ENCODE measurements around the gene ELFN2. TPM values are rescaled to one million over a fixed set of nuclear protein-coding genes. Genes with fewer than 3 reads are reported as not detected.

The ELFN2 gene
- polyA plus RNA-seq, 3 donors: 0.01 TPM; not detected in 2

DNA sequence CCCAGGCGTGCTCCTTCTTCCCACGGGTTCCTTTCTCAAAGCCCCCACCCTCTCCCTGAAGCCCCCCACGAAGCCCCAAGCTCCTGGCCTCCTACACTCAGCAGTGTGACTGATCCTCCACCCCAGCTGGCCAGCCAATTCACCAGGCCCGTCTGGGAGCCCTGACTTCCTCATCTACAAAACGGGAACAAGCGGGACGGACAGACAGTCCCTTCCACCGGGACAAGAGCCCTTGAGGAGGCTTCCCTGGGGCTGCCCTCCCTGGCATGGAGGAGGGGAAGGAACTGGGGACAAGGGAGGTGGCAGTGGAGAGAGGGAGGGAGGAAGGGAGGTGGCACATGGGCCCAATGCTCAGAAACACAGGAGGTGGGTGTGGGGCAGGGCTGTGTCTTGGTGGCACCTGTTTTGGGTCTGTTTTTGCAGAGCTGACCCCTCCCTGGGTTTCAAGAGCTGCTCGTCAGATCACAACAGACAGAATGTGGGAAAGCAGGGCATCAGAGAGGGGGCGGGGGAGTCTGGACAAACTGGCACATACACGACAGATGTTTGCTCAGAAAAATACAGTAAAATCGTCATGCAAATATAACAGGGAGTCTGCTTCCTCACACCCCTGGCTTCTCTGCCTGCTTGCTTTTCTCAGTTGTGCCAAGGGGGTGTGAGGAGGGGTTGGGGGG lies 56.8 kb downstream of the ELFN2 start:
- Histone ChIP-seq H3K4me2 (replicated peaks; ENCODE audit: extremely low read depth, low read length, poor library complexity, severe bottlenecking) (peak overlapping the region; percentile 42), H3K79me2 (ENCODE audit: insufficient read depth, low read length) (no peaks in the 10 kb centered on the region), H3K4me3 (replicated peaks in 1 of 3; ENCODE audit: low read depth in 2 of 3, low read length in 3 of 3) (no peak overlapping the region), H3K9me3 (replicated peaks in 1 of 2; ENCODE audit: control insufficient read depth in 1 of 2, insufficient read depth in 1 of 2, low read length in 2 of 2) (no peaks in the 10 kb centered on the region), H3K9ac (ENCODE audit: insufficient read depth, low read length, poor library complexity, severe bottlenecking) (no peak overlapping the region), H3K4me1 (ENCODE audit: control insufficient read depth in 1 of 2, insufficient read depth in 2 of 2, low read length in 2 of 2) (peaks cover 33 to 39% of the 10 kb centered on the region in 2 donors), H3K27ac (ENCODE audit: low read depth in 1 of 2, low read length in 2 of 2) (no peak overlapping the region), H3K36me3 (replicated peaks in 1 of 2; ENCODE audit: control insufficient read depth in 1 of 2, insufficient read depth in 2 of 2, low read length in 2 of 2) (no peaks in the 10 kb centered on the region), H2AFZ (ENCODE audit: insufficient read depth, low read depth, low read length, poor library complexity, severe bottlenecking) (no peak overlapping the region), H3K27me3 (ENCODE audit: control insufficient read depth in 2 of 2, insufficient read depth in 2 of 2, low read length in 2 of 2) (no peaks in the 10 kb centered on the region), H4K20me1 (ENCODE audit: insufficient read depth, low read length) (no peaks in the 10 kb centered on the region)
- intact Hi-C loops (cut with micrococcal nuclease): no loop called here
- Mint-ChIP-seq H3K9me3 (peaks cover 0 to 2% (median 0%) of the 10 kb centered on the region in 7 donors), H3K27ac (peak overlapping the region in 1 of 7 donors; percentile 60), H3K36me3 (no peaks in the 10 kb centered on the region), H3K4me1 (peaks cover 25% of the 10 kb centered on the region), H3K27me3 (ENCODE audit: low read depth in 3 of 3) (peaks cover 4 to 17% (median 5%) of the 10 kb centered on the region in 3 donors), H3K4me3 (no peak overlapping the region)
- DNase-seq: peak; percentile 66 to 80 (median 73)
- TF ChIP-seq, protein P1, sequence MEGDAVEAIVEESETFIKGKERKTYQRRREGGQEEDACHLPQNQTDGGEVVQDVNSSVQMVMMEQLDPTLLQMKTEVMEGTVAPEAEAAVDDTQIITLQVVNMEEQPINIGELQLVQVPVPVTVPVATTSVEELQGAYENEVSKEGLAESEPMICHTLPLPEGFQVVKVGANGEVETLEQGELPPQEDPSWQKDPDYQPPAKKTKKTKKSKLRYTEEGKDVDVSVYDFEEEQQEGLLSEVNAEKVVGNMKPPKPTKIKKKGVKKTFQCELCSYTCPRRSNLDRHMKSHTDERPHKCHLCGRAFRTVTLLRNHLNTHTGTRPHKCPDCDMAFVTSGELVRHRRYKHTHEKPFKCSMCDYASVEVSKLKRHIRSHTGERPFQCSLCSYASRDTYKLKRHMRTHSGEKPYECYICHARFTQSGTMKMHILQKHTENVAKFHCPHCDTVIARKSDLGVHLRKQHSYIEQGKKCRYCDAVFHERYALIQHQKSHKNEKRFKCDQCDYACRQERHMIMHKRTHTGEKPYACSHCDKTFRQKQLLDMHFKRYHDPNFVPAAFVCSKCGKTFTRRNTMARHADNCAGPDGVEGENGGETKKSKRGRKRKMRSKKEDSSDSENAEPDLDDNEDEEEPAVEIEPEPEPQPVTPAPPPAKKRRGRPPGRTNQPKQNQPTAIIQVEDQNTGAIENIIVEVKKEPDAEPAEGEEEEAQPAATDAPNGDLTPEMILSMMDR (IDR thresholded peaks at IDR 0.05): no peak
- WGBS (ENCODE audit: insufficient coverage): 13% methylated on average over 9 of the region's 12 CpGs

GRCh38 chr22:37369483-37369882 lies 57.8 kb downstream of the ELFN2 start:
- Mint-ChIP-seq H3K27ac (no peak overlapping the region), H3K4me1 (peaks cover 33% of the 10 kb centered on the region), H3K9me3 (peaks cover 0 to 2% (median 0%) of the 10 kb centered on the region in 7 donors), H3K27me3 (ENCODE audit: low read depth in 3 of 3) (peaks cover 4 to 17% (median 6%) of the 10 kb centered on the region in 3 donors), H3K4me3 (no peak overlapping the region), H3K36me3 (no peaks in the 10 kb centered on the region)
- Histone ChIP-seq H3K79me2 (ENCODE audit: insufficient read depth, low read length) (no peaks in the 10 kb centered on the region), H4K20me1 (ENCODE audit: insufficient read depth, low read length) (no peaks in the 10 kb centered on the region), H3K27me3 (ENCODE audit: control insufficient read depth in 2 of 2, insufficient read depth in 2 of 2, low read length in 2 of 2) (no peaks in the 10 kb centered on the region), H2AFZ (ENCODE audit: insufficient read depth, low read depth, low read length, poor library complexity, severe bottlenecking) (no peak overlapping the region), H3K9me3 (replicated peaks in 1 of 2; ENCODE audit: control insufficient read depth in 1 of 2, insufficient read depth in 1 of 2, low read length in 2 of 2) (no peaks in the 10 kb centered on the region), H3K27ac (ENCODE audit: low read depth in 1 of 2, low read length in 2 of 2) (no peak overlapping the region), H3K4me3 (replicated peaks in 1 of 3; ENCODE audit: low read depth in 2 of 3, low read length in 3 of 3) (no peak overlapping the region), H3K36me3 (replicated peaks in 1 of 2; ENCODE audit: control insufficient read depth in 1 of 2, insufficient read depth in 2 of 2, low read length in 2 of 2) (no peaks in the 10 kb centered on the region), H3K4me2 (replicated peaks; ENCODE audit: extremely low read depth, low read length, poor library complexity, severe bottlenecking) (no peak overlapping the region), H3K4me1 (ENCODE audit: control insufficient read depth in 1 of 2, insufficient read depth in 2 of 2, low read length in 2 of 2) (peaks cover 40 to 48% of the 10 kb centered on the region in 2 donors), H3K9ac (ENCODE audit: insufficient read depth, low read length, poor library complexity, severe bottlenecking) (no peak overlapping the region)
- 92% methylated on average over 10 of the region's 10 CpGs for WGBS (ENCODE audit: insufficient coverage)
- intact Hi-C loops (cut with micrococcal nuclease): no loop called here
- DNase-seq: no peak
- TF ChIP-seq, protein P1 (IDR thresholded peaks at IDR 0.05): no peak
